Subcutaneous abdominal adipose tissue (tissue), 5 donors: ENCODE measurements around the gene PRR15.

Experiments used
- H3K27ac ChIP-seq: one replicate; pipeline ENCODE4 v1.7.0; 2013; ENCODE audit warnings: low read depth, mild to moderate bottlenecking, inconsistent platforms, low read length, moderate library complexity
- H3K27me3 ChIP-seq, 5 donors: one replicate each; pipeline ENCODE4 v1.7.0; 2013; ENCODE audit warnings: low read length in 5 of 5, inconsistent platforms in 1 of 5; ENCODE audit not compliant: control insufficient read depth in 5 of 5, insufficient read depth in 4 of 5
- H3K36me3 ChIP-seq, 5 donors: one replicate each; pipeline ENCODE4 v1.7.0; 2013; ENCODE audit warnings: low read length in 5 of 5; ENCODE audit not compliant: control insufficient read depth in 5 of 5, insufficient read depth in 5 of 5
- H3K4me1 ChIP-seq, 5 donors: one replicate each; pipeline ENCODE4 v1.7.0; 2013; ENCODE audit warnings: low read length in 5 of 5, mild to moderate bottlenecking in 3 of 5, moderate library complexity in 1 of 5; ENCODE audit not compliant: control insufficient read depth in 5 of 5, insufficient read depth in 5 of 5
- H3K4me3 ChIP-seq, 5 donors: one replicate each; pipeline ENCODE4 v1.7.0; 2013; ENCODE audit warnings: low read length in 5 of 5, low read depth in 1 of 5
- H3K9ac ChIP-seq, 5 donors: one replicate each; pipeline ENCODE4 v1.7.0; 2013; ENCODE audit warnings: low read length in 5 of 5, mild to moderate bottlenecking in 4 of 5, moderate library complexity in 3 of 5
- H3K9me3 ChIP-seq, 5 donors: one replicate each; pipeline ENCODE4 v1.7.0; 2013; ENCODE audit warnings: low read length in 5 of 5; ENCODE audit not compliant: control insufficient read depth in 5 of 5
- donor health status: healthy.
- donor health status: healthy.
- donor health status: healthy.
- donor health status: healthy.
- donor health status: healthy.

PRR15 gene

GRCh38 chr7:29605671-29606070, 42.0 kb downstream of the PRR15 start:
- no peak overlapping the region for H3K27ac ChIP-seq
- H3K27me3 ChIP-seq: no peaks in the 10 kb centered on the region
- no peaks in the 10 kb centered on the region for H3K9me3 ChIP-seq
- H3K9ac ChIP-seq: no peak overlapping the region
- H3K4me1 ChIP-seq: peaks cover 0 to 21% (median 11%) of the 10 kb centered on the region in 5 donors
- no peak overlapping the region for H3K4me3 ChIP-seq
- no peaks in the 10 kb centered on the region for H3K36me3 ChIP-seq

GRCh38 chr7:29606287-29606721, 42.7 kb downstream of the PRR15 start:
- H3K27ac ChIP-seq: no peak overlapping the region
- H3K9ac ChIP-seq: no peak overlapping the region
- H3K27me3 ChIP-seq: no peaks in the 10 kb centered on the region
- H3K4me1 ChIP-seq: peaks cover 0 to 23% (median 11%) of the 10 kb centered on the region in 5 donors
- no peak overlapping the region for H3K4me3 ChIP-seq
- no peaks in the 10 kb centered on the region for H3K36me3 ChIP-seq
- no peaks in the 10 kb centered on the region for H3K9me3 ChIP-seq

GRCh38 chr7:29606830-29607229, 43.2 kb downstream of the PRR15 start:
- Histone ChIP-seq H3K36me3 (no peaks in the 10 kb centered on the region), H3K4me3 (no peak overlapping the region), H3K27ac (no peak overlapping the region), H3K4me1 (peaks cover 0 to 24% (median 13%) of the 10 kb centered on the region in 5 donors), H3K27me3 (no peaks in the 10 kb centered on the region), H3K9me3 (no peaks in the 10 kb centered on the region), H3K9ac (no peak overlapping the region)

- Histone ChIP-seq H3K9me3 (no peaks in the 10 kb centered on the region), H3K4me3 (no peak overlapping the region), H3K27me3 (no peaks in the 10 kb centered on the region), H3K36me3 (no peaks in the 10 kb centered on the region), H3K27ac (no peak overlapping the region), H3K4me1 (peaks cover 0 to 28% (median 17%) of the 10 kb centered on the region in 5 donors), H3K9ac (no peak overlapping the region)
Observed at GRCh38 chr7:29607259-29607658, 43.6 kb downstream of the PRR15 start.

- Histone ChIP-seq H3K9ac (no peak overlapping the region), H3K4me3 (no peak overlapping the region), H3K9me3 (no peaks in the 10 kb centered on the region), H3K36me3 (no peaks in the 10 kb centered on the region), H3K27ac (no peak overlapping the region), H3K4me1 (peaks cover 3 to 33% (median 20%) of the 10 kb centered on the region in 5 donors), H3K27me3 (no peaks in the 10 kb centered on the region)
Observed at GRCh38 chr7:29607889-29608288, 44.3 kb downstream of the PRR15 start.

GRCh38 chr7:29609162-29610037, 45.8 kb downstream of the PRR15 start:
- no peak overlapping the region for H3K9ac ChIP-seq

GRCh38 chr7:29610086-29610485, 46.5 kb downstream of the PRR15 start:
- H3K9me3 ChIP-seq: no peaks in the 10 kb centered on the region
- H3K27ac ChIP-seq: peak overlapping the region; percentile 55
- H3K4me1 ChIP-seq: peaks cover 3 to 41% (median 26%) of the 10 kb centered on the region in 5 donors
- H3K4me3 ChIP-seq: no peak overlapping the region
- H3K36me3 ChIP-seq: no peaks in the 10 kb centered on the region
- no peaks in the 10 kb centered on the region for H3K27me3 ChIP-seq
- H3K9ac ChIP-seq: no peak overlapping the region

More at GRCh38 chr7:29609162-29610037, 45.8 kb downstream of the PRR15 start:
- Histone ChIP-seq H3K4me1 (peaks cover 3 to 41% (median 26%) of the 10 kb centered on the region in 5 donors), H3K36me3 (no peaks in the 10 kb centered on the region), H3K9me3 (no peaks in the 10 kb centered on the region), H3K4me3 (no peak overlapping the region), H3K27ac (peak overlapping the region; percentile 55), H3K27me3 (no peaks in the 10 kb centered on the region)

- Histone ChIP-seq H3K4me1 (peaks cover 3 to 36% (median 26%) of the 10 kb centered on the region in 5 donors), H3K4me3 (no peak overlapping the region), H3K27ac (no peak overlapping the region), H3K27me3 (no peaks in the 10 kb centered on the region), H3K9ac (no peak overlapping the region), H3K9me3 (peaks cover 0 to under 1% (median 0%) of the 10 kb centered on the region in 5 donors), H3K36me3 (no peaks in the 10 kb centered on the region)
Observed at GRCh38 chr7:29611941-29612544, 48.4 kb downstream of the PRR15 start.

GRCh38 chr7:29612596-29612995, 49.0 kb downstream of the PRR15 start:
- peak overlapping the region in 1 of 5 donors; percentile 60 for H3K9ac ChIP-seq
- H3K9me3 ChIP-seq: peaks cover 0 to 2% (median 0%) of the 10 kb centered on the region in 5 donors
- H3K4me1 ChIP-seq: peaks cover 3 to 36% (median 26%) of the 10 kb centered on the region in 5 donors
- H3K36me3 ChIP-seq: no peaks in the 10 kb centered on the region
- no peak overlapping the region for H3K4me3 ChIP-seq
- H3K27me3 ChIP-seq: no peaks in the 10 kb centered on the region
- no peak overlapping the region for H3K27ac ChIP-seq

- H3K36me3 ChIP-seq: no peaks in the 10 kb centered on the region
- H3K4me1 ChIP-seq: peaks cover 3 to 33% (median 26%) of the 10 kb centered on the region in 5 donors
- no peak overlapping the region for H3K27ac ChIP-seq
- no peaks in the 10 kb centered on the region for H3K27me3 ChIP-seq
- H3K9me3 ChIP-seq: peaks cover 0 to 2% (median 0%) of the 10 kb centered on the region in 5 donors
- H3K9ac ChIP-seq: no peak overlapping the region
- no peak overlapping the region for H3K4me3 ChIP-seq
Observed at GRCh38 chr7:29613100-29613499, 49.5 kb downstream of the PRR15 start.
